NOMO-1 treated with DMSO at 0.1 percent for 48 hours (cell line): Measurements from ENCODE around the gene RAG1.
"Not testable (repeated sequence)": the region's sequence is repeated elsewhere in the genome, so short reads cannot be mapped to it uniquely, and the experiment has no call there.

Experiments
- DNase-seq: peaks from one replicate; lab custom pipeline; 2025; ENCODE audit not compliant: unreplicated experiment; lab: John Stamatoyannopoulos, UW

Gene RAG1

GRCh38 chr11:36567694-36568093, at the start of gene RAG1:
Gene RAG1 (plus strand): TSS chr11:36568007. CDS start chr11:36573305, 5,298 bp downstream.
- DNase-seq = no peak

- no peak for DNase-seq
Measured at GRCh38 chr11:36530840-36531239, 37.0 kb upstream of the RAG1 start.

- peak; percentile 18 for DNase-seq
Measured at GRCh38 chr11:36532941-36533601, 34.7 kb upstream of the RAG1 start.

- peak; percentile 5 for DNase-seq
Measured at GRCh38 chr11:36534276-36534840, 33.4 kb upstream of the RAG1 start.

GRCh38 chr11:36540998-36541397, 26.8 kb upstream of the RAG1 start:
- peak; percentile 42 for DNase-seq

DNA sequence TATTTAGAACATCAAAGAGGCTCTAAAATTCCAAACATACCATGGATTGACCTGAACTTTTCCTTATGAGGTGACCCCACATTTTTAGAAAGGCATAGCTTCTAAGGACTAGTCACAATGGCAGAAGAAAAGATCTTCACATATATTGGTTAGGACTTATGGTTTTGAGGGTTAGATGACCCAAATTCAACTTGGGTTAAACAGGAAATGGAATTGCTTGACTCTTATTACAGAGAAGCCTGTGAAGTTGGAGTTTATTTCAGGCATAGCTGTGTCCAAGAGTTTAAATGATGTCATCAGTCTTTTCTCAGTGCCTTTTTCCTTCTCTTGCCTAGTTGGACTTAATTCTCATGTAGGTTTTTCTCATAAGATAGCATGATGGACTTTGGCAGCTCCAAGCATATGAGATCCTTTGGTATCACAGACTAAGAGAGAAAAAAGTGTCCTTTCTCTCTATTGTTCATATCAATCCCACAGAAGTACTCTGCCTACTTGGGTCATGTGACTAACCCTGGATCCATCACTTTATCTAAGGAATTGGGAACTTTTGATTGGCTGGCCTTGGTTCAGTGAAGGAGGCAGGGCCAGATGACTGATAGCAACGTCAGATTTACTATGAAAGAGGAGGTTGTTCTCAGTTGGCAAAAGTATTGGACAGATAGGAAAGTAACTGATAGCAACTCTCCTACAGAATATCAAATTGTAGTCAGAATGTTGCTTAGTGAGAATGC, 17.3 kb upstream of the RAG1 start:
- DNase-seq = no peak

DNA sequence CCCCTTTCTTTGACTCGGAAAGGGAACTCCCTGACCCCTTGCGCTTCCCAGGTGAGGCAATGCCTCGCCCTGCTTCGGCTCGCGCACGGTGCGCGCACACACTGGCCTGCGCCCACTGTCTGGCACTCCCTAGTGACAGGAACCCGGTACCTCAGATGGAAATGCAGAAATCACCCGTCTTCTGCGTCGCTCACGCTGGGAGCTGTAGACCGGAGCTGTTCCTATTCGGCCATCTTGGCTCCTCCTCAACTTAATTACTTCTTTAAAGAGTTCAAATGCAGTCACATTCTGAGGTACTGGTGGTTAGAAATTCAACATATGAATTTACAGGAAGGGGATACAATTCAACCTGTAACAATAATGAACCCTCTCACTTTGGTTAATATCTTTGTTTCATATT, 10.4 kb upstream of the RAG1 start:
- DNase-seq = not testable (repeated sequence)

GRCh38 chr11:36557991-36558390, 9.8 kb upstream of the RAG1 start:
- no peak for DNase-seq

DNA sequence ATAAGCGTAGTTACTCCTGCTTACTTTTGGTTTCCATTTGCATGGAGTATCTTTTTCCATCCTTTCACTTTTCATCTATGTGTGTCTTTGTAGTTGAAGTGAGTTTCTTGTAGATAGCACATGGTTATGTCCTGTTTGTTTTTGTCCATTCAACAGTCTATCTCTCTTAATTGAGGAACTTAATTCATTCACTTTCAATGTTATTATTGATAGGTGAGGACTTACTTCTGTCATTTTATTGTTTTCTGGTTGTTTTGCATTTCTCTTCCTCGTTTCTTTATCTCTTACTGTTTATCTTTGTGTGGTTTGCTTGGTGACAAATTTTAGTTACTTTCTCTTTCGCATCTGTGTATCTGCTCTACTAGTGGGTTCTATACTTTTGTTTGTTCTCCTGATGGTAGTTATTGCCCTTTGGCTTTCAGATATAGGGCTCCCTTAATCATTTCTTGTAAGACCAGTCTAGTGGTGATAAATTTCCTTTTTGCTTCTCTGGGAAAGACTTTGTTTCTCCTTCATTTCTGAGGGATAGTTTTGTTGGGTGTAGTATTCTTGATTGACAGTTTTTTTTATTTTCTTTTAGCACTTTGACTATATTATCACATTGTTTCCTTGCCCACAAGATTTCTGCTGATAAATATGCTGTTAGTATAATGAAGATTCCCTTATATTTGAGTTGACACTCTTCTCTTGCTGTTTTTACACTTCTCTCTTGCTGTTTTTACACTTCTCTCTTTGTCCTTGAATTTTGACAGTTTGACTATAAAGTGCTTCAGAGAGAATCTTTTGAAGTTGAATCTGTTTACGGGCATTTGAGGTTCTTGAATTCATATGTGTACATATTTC, 9.0 kb upstream of the RAG1 start:
- peak; percentile 5 for DNase-seq

DNA sequence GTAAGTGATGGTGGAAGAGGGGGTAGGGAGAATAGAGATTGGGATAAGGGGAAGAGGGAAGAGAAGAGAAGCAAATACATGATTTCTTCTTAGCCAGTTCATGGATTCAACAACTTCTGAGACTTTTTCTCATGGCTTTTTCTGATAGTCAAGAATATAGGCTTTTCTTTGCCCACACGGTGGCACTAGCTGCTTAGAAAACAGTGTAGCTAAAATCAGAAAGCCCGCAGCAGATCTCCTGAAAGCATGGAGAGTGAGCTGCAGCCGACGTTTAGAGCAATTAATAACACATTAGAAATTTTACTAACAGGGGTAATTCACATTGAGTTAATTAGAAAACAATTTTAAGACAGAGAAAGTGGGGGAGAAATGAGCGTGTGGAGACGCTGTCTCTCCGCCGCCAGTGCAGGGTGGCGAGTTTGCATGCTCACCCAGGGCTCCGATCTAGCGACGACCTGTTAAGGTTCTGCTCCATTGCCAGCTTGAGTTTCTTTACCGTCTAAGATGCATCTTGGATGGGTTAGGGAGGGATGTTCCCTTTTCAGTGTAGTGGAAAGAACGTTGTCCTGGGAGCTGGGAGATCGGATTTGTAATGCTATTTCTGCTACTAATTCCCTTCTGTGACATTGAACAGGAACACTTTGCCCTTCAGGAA, 3.3 kb upstream of the RAG1 start:
- DNase-seq = peak; percentile 65

DNA sequence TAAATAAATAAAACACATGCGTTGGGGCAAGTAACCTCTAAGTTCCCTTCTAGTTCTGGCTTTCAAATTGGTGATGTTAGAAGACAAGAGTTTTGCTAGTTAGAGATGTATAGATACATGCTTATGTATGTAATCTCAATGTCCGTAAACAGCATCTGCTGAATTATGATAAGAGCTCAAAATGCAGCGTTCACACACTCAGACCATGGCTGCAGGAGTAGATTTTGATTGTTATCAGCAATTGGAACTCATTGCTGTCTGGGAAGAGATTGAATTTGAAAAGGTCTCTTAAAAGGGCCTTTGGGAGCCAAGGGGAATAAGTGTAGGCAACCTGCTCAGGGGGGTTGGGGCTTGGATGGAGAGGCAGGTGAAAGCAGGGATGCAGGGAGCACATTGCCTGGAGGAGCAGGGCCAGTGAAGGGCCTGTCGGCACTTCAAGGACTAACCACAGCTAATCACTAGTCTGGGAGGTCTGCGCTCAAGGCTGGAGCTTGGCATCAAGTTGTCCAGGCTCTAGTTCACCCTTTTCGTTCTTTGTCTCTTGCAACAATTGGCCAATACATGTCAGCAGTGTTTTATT, 2.7 kb upstream of the RAG1 start:
- no peak for DNase-seq

GRCh38 chr11:36566407-36567053, 1.3 kb upstream of the RAG1 start:
- DNase-seq = no peak

GRCh38 chr11:36569095-36569494, 1.3 kb downstream of the RAG1 start:
- DNase-seq = no peak

DNA sequence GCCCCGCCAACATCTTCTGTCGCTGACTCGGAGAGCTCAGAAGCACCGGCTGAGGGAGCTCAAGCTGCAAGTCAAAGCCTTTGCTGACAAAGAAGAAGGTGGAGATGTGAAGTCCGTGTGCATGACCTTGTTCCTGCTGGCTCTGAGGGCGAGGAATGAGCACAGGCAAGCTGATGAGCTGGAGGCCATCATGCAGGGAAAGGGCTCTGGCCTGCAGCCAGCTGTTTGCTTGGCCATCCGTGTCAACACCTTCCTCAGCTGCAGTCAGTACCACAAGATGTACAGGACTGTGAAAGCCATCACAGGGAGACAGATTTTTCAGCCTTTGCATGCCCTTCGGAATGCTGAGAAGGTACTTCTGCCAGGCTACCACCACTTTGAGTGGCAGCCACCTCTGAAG, 6.7 kb downstream of the RAG1 start:
- no peak for DNase-seq

DNA sequence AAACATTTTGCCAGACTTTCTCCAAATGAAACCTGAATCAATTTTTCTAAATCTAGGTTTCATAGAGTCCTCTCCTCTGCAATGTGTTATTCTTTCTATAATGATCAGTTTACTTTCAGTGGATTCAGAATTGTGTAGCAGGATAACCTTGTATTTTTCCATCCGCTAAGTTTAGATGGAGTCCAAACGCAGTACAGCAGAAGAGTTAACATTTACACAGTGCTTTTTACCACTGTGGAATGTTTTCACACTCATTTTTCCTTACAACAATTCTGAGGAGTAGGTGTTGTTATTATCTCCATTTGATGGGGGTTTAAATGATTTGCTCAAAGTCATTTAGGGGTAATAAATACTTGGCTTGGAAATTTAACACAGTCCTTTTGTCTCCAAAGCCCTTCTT, 9.6 kb downstream of the RAG1 start:
- no peak for DNase-seq

- DNase-seq = no peak
Measured at GRCh38 chr11:36577859-36578258, 10.1 kb downstream of the RAG1 start.

GRCh38 chr11:36578458-36578857, 10.7 kb downstream of the RAG1 start:
- DNase-seq = no peak

GRCh38 chr11:36581536-36581935, 13.7 kb downstream of the RAG1 start:
- no peak for DNase-seq

DNA sequence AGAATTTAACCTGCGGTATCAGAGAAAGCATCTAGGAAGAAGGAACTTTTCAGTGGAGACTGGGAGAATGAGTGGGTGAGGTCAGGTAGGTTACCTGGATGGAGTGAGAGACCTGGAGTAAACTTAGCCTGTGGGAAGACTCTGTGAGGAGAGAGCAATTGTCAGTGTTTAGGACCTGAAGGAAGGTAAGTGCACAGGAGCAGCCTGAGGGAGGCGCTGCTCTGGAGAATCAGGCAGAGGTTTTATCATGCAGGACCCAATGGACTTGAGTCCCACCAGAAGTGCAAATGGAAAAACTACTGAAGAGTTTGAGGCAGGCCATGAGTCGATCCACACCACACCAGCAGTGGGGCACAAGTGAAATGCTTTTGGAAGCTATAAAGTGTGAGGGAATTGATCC, 15.9 kb downstream of the RAG1 start:
- no peak for DNase-seq

DNA sequence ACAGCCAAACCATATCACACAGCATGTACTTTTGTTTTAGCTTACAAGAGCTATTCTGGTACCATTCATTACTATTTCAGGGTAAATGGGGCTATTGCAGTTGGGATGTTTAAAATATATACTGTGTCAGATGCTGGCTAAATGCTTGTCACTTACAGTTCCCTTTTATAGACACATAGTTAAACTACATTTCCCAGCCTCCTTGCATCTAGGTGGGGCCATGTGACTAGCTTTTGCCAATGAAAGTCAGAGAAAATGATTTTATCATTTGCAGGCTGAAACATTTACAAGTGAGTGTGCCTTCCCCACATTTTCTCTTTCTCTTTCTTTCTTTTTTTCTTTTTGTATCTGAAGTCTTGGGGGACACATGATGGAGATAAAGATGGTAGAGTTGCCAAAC, 18.7 kb downstream of the RAG1 start:
- DNase-seq = peak; percentile 45
